RWPE2 (cell line): Measurements from ENCODE around the gene PXYLP1.
"Not testable (repeated sequence)": the region's sequence is repeated elsewhere in the genome, so short reads cannot be mapped to it uniquely, and the experiment has no call there.

Experiments used
- ATAC-seq: fragments of 200-7000 bp; cut with Tn5 transposase; 3 replicates; pipeline ENCODE4 v1.9.1; 2021; ENCODE audit warnings: low read depth
- DNase-seq: peaks from one replicate; pipeline ENCODE4 v3.0.0-alpha.2; 2020; ENCODE audit warnings: low spot score
- H3K27ac ChIP-seq: fragments of 450-650 bp; 2 replicates; pipeline ENCODE4 v1.5.1; 2017; ENCODE audit warnings: mild to moderate bottlenecking; ENCODE audit not compliant: poor library complexity, severe bottlenecking
- H3K27me3 ChIP-seq: fragments of 250-450 bp; sonication (Bioruptor Pico); 2 replicates; pipeline ENCODE4 v1.5.1; 2021; ENCODE audit warnings: mild to moderate bottlenecking, moderate library complexity; ENCODE audit not compliant: insufficient read depth, poor library complexity, severe bottlenecking
- H3K36me3 ChIP-seq: fragments of 250-450 bp; sonication (Bioruptor Pico); 2 replicates; pipeline ENCODE4 v1.5.1; 2020; ENCODE audit warnings: low read depth, mild to moderate bottlenecking, moderate library complexity
- H3K4me1 ChIP-seq: fragments of 250-450 bp; sonication (Bioruptor Pico); 2 replicates; pipeline ENCODE4 v1.5.1; 2021; ENCODE audit warnings: mild to moderate bottlenecking, moderate library complexity; ENCODE audit not compliant: insufficient read depth, poor library complexity, severe bottlenecking
- H3K4me3 ChIP-seq: fragments of 250-450 bp; sonication (Bioruptor Pico); 2 replicates; pipeline ENCODE4 v1.5.1; 2021; ENCODE audit warnings: mild to moderate bottlenecking, moderate library complexity; ENCODE audit not compliant: severe bottlenecking
- H3K9me3 ChIP-seq: fragments of 250-450 bp; sonication (Bioruptor Pico); 2 replicates; pipeline ENCODE4 v1.5.1; 2021; ENCODE audit warnings: mild to moderate bottlenecking, moderate library complexity; ENCODE audit not compliant: severe bottlenecking
- CTCF ChIP-seq: fragments of 450-650 bp; IDR thresholded peaks from one replicate; pipeline ENCODE4 v1.5.1; 2017; ENCODE audit warnings: mild to moderate bottlenecking, moderate library complexity; ENCODE audit not compliant: poor library complexity, severe bottlenecking

PXYLP1 gene

GRCh38 chr3:141313093-141313683 is 81.6 kb downstream of the PXYLP1 start:
- no peak for TF ChIP-seq CTCF
- Histone ChIP-seq H3K36me3 (no peaks in the 10 kb centered on the region), H3K9me3 (no peaks in the 10 kb centered on the region), H3K27me3 (no peaks in the 10 kb centered on the region), H3K4me3 (no peak overlapping the region), H3K27ac (no peak overlapping the region), H3K4me1 (peaks cover 3% of the 10 kb centered on the region)
- ATAC-seq (no peak), DNase-seq (no peak)

DNA sequence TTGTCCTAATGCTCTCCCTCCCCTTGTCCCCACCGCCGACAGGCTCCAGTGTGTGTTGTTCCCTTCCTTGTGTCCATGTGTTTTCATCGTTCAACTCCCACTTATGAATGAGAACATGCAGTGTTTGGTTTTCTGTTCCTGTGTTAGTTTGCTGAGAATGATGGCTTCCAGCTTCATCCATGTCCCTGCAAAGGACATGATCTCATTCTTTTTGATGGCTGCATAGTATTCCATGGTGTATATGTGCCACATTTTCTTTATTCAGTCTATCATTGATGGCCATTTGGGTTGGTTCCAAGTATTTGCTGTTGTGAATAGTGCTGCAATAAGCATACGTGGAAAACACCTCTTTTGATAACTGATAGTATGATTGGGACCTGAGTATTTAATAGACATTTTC is 82.8 kb downstream of the PXYLP1 start:
- not testable (repeated sequence) for ATAC-seq, DNase-seq, H3K36me3 ChIP-seq

GRCh38 chr3:141316851-141317250 is 85.2 kb downstream of the PXYLP1 start:
- TF ChIP-seq CTCF, result no peak

More for the DNA sequence above, 82.8 kb downstream of the PXYLP1 start:
- H3K4me1 ChIP-seq, H3K9me3 ChIP-seq, H3K27ac ChIP-seq, H3K4me3 ChIP-seq, H3K27me3 ChIP-seq: not testable (repeated sequence)

GRCh38 chr3:141320399-141321108 is 88.9 kb downstream of the PXYLP1 start:
- Histone ChIP-seq H3K9me3 (no peaks in the 10 kb centered on the region), H3K27me3 (no peaks in the 10 kb centered on the region), H3K4me3 (no peak overlapping the region), H3K27ac (no peak overlapping the region), H3K36me3 (no peaks in the 10 kb centered on the region), H3K4me1 (no peaks in the 10 kb centered on the region)
- ATAC-seq, result no peak
- TF ChIP-seq CTCF, result no peak
- no peak for DNase-seq

More at GRCh38 chr3:141316851-141317250, 85.2 kb downstream of the PXYLP1 start:
- Histone ChIP-seq H3K4me1 (no peaks in the 10 kb centered on the region), H3K36me3 (no peaks in the 10 kb centered on the region), H3K27me3 (no peaks in the 10 kb centered on the region), H3K4me3 (no peak overlapping the region), H3K27ac (no peak overlapping the region), H3K9me3 (no peaks in the 10 kb centered on the region)
- DNase-seq (no peak), ATAC-seq (no peak)

- Histone ChIP-seq H3K27ac (no peak overlapping the region), H3K9me3 (no peaks in the 10 kb centered on the region), H3K27me3 (no peaks in the 10 kb centered on the region), H3K4me1 (no peaks in the 10 kb centered on the region), H3K4me3 (no peak overlapping the region), H3K36me3 (no peaks in the 10 kb centered on the region)
- TF ChIP-seq CTCF, result no peak
- DNase-seq (no peak), ATAC-seq (peak; percentile 59; the same call in 2 of the 3 replicates)
Measured at GRCh38 chr3:141321109-141321497, 89.5 kb downstream of the PXYLP1 start.
